HG02852 (cell line): ENCODE measurements around the gene KCNJ6.
"Not testable (repeated sequence)": the region's sequence is repeated elsewhere in the genome, so short reads cannot be mapped to it uniquely, and the experiment has no call there.

Experiments
- ATAC-seq: cut with Tn5 transposase; IDR thresholded peaks from one replicate; pipeline ENCODE4 v1.9.1; 2021; ENCODE audit warnings: mild to moderate bottlenecking, moderate library complexity; ENCODE audit not compliant: unreplicated experiment

KCNJ6 gene

DNA sequence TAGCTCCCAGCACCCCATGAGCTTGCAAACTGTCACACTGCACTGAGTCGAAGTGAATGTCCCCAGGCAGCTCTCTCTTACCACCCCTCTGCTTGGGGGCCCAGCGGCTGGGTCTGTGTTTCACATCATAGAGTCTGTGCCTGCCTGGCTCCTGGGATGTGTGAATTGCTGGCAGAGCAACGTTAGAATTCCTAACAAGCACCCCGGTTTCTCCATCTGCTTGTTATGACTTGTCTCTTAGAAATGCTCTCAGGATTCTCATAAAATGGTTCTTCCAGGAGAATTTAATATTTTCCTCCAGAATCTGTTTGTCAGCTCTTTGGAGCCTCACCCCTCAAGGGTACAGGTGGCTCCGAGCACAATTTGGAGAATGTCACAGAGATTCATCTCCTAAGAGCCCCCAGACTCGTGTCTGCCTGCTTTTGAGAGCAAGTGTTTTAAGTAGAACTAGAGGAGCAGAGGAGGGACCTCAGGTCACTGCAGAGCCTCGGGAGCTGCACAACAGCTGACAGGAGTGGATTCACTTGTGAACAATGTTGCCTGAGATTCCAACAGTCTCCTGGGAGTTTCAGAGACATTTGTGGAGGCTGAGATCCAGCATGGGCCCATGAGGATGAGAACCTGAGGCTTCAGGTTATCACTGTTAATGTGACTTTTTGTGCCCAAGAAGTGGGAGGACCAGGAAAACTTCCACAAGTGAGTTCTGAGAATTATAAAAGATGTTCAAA lies 131.5 kb downstream of the KCNJ6 start:
- no peak for ATAC-seq

DNA sequence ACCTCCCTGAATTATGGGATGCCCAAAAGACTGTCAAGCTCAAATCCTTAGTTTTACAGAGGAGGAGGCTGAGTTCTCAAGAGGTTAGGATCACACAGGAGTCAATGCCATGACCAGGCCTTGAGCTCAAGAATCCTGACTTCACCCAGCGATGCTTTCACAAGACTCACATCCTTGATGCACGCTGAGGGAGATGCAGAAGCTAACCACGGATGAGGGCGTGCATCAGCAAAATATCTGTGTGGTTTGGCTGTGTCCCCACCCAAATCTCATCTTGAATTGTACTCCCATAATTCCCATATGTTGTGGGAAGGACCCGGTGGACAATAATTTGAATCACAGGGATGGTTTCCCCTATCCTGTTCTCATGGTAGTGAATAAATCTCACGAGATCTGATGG lies 133.2 kb downstream of the KCNJ6 start:
- ATAC-seq = no peak

DNA sequence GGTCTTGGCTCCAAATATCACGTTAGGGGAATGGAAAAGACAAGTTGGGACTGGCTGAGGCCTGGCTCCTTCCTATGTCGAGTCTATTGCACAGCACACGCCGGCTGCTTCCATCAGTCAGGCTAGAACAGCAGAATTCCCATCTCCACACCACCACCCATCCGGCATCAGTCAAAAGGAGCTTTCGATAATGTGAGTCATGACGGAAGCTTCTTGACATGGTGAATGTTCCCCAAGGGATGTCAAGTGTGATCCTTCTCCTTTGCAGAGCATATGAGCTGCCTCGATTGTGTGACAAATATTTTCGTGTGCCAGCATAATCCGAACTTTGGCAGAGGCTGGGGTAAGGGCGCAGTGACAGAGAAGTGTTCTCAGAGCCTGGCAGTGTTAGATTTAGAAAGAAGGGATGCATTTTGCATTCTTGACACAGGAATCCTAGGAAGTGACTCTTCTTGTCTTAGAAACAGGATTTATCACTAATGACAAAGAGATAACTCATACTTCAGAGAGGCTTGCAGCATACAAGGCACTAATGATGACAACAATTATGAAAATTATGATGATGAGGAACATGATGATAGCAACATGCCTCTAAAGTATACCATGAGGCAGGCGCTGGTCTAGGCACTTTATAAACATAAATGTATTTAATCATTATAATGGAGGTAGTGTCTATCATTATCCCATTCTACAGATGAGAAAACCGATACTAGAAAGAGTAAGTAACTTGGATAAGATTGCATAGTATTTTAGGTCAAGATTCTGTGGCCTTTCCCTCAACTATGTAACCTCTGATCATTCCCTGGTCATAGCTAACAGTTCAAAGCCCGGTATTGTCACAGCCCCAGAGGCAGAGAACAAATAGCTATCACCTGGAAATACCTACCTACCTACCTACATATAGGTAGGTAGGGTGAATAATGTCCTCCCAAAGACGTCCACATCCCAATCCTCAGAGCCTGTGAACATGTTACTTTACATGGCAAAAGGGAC lies 135.0 kb downstream of the KCNJ6 start:
- no peak for ATAC-seq

DNA sequence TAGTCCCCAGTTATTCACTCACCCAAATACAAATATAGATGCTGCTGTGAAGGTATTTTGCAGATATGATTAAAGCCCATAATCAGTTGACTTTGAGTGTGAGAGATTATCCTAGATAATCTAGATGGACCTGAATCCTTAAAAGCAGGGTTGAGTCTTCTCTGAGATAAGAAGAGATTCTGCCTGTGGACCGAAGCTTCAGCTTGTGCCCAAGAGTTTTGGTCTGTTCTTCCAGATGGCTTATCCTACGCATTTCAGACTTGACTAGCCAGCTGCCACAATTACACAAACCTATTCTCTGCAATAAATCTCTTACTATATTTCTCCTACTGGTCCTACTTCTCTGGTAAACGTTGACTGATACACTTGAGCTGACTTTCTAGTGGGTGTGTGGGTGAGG lies 145.1 kb downstream of the KCNJ6 start:
- no peak for ATAC-seq

DNA sequence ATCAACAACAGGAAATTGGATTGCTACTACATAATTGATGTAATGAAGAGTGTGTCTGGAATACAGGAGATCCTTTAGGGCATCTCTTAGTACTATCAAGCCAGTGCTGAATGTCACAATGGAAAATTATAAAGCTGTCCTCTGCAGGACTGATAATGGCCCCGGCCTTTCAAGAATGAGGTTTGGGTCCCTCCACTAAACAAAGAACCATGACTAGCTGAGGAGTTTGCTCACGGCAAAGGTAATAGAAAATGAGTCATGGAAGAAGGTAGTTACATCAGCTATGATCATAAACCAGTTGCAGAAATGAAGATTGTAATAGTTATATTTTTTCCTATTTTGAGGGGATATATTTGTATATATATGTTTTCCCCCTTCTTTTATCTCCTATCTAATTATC lies 145.8 kb downstream of the KCNJ6 start:
- no peak for ATAC-seq

DNA sequence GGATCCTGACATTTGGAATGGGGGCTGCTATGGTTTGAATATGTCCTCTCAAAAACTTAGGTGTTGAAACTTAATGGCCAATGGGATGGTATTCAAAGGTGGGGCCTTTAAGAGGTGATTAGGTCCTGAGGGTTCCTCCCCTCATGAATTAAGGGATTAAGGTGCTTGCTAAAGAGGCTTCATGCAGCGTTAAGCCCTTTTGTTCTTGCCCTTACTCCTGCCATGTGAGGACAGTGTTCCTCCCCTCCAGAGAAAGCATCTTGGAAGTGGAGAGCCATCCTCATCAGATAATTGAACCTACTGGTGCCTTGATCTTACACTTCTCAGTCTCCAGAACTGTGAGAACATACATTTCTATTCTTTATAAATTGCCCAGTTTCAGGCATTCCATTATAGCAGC lies 146.6 kb downstream of the KCNJ6 start:
- ATAC-seq = no peak

DNA sequence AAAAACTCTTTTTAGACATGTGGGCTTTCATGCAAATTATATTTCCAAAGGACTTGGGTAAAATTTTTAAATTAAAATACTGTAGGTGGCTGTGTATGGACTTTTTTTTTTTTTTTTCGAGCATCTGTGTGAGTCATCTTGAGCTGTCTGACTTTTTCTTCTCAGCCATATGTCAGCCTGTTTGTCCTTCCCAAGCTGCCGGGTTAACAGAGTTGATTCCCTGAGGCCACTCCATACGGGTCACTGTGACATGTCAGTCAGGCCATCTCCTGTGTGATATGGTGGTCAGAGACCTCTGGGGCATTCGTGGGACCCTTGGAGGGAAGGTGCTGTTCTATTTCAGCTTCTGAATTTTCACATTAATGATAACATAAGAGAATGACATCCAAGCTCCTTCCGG lies 148.3 kb downstream of the KCNJ6 start:
- ATAC-seq = no peak

DNA sequence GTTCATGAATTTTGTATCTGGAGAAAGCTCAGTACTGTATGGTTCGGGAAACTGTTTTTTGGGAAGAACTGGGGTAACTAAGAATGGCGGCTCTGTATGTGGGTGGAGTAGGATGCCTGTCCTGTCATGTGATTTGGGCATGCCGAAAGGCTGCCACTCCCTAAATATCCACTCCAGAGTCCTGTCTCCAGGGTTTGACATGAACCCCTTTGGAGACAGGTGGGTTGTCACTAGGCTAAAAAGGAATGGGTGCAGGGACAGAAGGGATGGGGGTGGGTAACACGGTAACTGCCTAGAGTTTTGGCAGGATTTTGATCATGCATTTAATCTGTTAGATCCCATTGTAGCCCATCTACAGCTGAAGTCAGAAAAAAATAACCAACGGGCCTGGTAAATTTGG lies 150.1 kb downstream of the KCNJ6 start:
- ATAC-seq = no peak

DNA sequence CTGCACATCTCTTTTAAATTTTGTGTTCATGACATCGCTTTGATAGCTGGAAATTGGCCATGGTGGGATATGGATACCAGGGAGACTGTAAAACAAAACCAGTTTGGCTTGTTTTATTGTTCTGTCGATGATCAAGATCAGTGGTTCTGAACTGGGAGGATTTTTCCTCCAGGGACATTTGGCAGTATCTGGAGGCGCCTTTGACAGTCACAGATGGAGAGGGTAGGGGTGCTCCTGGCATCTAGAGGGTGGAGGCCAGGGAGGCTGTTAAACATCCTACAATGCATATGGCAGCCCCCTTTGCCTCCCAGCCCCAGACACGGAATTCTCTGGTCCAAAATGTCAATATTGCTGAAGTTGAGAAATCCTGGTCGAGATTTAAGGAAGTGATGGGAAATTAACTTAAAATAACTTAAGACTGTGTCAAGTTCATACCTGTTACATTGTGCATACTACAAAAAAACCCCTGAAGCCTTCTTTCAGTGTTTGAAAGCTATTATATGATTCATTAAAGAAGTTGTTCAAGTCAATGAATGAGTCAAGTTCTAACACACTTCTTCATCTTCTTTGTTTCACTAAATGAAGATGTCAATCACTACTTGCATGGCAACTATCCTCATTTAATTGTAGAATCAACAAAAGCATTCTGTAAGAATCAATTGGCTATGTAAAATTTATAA lies 150.9 kb downstream of the KCNJ6 start:
- no peak for ATAC-seq

DNA sequence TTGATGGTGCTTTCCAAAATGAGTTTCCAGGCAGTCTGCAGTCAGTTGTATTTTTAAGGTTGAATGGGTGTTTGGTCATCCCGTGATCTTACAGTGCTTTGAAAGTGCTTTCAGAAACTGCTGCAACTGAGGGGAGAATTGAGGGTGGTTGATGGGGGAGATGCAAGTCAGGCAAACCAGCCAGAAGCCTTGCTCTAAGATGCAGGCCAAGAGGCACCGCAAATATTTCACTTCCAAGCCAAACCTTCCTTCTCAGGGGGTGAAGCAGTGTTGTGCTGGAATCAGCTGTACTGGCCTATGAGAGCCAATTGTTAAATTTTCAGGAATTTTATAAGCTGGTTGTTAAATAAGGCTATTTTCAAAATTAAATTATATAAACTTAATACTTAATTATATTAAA lies 151.6 kb downstream of the KCNJ6 start:
- ATAC-seq = no peak

DNA sequence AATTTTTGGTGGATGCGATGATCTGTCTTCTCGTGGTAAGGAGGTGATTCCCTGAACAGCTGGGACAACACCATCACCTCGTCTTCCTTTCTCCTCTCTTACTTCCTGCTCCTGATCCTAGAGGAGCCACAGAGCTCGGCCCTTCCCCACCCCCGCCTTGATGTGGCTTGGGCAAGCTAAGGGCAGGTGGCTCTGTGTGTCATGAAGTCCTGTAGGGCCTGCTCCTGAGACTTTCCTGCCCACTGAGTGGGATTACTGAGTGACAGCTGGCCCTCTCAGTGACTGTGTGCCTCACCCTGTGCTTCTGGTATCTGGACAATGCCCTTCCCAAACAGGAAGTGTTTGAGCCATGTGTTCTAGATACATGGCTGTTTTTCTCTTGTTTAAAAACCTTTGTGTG lies 153.0 kb downstream of the KCNJ6 start:
- ATAC-seq = no peak

DNA sequence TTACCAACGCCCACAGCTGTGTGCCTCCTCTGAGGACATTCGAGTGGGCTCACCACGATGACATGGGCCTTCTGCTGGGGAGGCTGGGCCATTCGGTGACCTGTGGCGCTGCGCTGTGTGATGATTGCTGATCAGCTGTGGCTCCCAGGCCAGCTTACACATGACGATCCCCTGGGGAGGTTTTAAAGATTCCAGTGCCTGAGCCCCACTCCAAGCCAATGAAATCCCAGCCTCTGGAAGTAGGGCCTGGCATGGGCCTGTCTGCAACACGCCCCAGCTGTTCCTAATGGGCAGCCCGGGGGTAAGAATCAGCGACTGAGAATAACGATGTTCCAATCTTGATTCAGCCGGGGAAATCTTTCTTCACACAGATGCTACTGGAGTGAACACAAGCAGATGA lies 153.7 kb downstream of the KCNJ6 start:
- no peak for ATAC-seq

DNA sequence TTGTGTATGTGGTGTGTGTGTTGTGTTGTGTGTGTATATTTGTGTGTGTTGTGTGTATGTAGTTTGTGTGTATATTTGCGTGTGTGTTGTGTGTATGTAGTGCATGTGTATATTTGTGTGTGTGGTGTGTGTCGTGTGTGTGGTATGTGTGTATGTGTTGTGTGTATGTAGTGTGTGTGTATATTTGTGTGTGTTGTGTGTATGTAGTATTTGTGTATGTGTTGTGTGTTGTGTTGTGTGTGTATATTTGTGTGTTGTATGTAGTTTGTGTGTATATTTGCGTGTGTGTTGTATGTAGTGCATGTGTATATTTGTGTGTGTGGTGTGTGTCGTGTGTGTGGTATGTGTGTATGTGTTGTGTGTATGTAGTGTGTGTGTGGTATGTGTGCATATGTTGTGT lies 154.9 kb downstream of the KCNJ6 start:
- ATAC-seq = not testable (repeated sequence)

DNA sequence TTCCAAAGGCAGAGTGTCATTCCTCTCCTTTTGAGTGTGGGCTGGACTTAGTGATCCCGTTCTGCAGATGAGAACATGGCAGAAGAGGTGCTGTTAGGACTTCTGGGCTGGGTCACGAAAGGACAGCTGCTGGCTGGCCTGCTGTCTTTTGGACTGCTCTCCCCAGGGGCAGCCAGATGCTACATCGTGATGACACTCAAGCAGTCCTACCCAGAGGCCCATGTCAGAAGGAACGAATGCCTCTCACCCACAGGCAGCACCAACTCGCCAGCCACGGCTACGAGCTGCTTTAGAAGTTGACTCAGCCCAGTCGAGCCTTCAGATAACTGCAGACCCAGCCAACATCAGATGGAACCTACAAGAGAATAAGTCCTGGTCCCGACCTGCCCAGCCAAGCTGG lies 156.5 kb downstream of the KCNJ6 start:
- ATAC-seq = no peak

DNA sequence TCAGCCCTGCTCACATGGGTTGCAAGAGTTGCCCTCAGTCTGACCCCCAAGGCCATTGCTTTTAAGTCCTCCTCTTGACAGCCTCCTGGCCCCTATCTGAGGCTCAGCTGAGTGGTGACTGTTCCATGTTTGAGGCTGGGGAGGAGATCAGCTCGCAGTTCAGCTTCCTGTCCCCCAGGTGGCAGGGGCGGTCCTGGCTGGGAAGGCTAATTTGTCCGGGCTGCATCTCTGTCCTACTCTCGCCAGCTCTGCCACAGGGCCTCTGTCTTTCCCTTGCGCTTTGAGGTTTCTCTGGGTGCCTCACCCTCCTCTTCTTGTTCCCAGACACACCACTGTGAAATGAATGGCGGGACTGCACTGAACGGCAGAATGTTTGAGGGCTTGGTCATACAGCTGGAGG lies 157.3 kb downstream of the KCNJ6 start:
- no peak for ATAC-seq

DNA sequence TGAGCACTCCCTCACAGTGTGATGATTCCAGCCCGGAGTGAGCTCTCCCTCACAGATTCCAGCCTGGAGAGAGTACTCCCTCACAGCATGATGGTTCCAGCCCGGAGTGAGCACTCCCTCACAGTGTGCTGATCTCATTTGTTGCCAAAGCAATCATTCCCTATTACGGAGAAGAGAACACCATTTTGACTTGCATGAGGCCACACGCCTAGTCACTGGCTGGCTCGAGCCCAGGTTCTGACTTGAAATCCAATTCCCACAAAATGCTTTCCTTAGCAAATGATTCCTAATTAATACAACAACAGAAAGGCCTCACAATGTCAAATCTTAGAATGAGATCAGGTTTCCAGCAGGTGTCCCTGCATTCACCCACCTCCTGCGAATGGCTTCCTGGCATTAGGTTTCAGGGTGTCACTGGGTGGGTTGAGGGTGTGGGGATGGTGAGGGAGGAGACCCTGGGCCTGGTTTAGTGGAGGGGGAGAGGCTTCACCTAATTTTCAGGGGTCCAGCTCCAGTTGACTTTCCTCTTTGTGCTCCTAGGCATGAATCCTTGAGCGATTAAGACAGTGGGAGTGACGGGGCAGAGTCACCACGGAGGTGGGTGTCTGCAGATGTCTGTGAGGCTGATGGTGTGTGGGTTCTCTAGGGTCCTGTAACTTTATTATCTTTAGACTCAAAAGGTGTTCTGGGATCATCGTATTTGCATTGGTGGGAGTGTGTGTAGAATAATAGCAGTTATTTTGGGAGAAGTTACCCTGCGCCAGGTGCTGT lies 158.5 kb downstream of the KCNJ6 start:
- no peak for ATAC-seq

DNA sequence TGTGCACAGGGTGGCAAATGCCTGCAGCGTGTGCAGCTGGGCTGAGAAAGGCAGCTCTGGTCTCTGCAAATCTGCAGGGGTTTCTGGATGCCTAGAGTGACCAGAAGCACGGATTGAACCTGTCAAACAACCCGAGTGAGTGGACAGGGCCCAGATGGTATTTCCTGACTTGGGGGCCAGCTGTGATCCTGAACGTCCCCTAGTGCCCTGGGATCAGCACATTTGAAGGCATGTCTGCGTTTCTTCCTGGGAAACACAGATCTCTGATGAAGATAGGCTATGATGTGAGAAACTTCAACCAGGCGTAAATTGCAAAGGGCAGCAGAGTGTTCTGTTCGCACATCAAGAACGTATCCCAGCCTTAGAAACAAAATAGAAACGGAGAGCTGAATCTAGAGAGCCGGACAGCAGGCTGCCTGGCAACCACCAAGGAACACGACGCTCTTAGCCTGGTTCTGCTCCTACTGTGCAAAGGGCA lies 163.1 kb downstream of the KCNJ6 start:
- no peak for ATAC-seq

DNA sequence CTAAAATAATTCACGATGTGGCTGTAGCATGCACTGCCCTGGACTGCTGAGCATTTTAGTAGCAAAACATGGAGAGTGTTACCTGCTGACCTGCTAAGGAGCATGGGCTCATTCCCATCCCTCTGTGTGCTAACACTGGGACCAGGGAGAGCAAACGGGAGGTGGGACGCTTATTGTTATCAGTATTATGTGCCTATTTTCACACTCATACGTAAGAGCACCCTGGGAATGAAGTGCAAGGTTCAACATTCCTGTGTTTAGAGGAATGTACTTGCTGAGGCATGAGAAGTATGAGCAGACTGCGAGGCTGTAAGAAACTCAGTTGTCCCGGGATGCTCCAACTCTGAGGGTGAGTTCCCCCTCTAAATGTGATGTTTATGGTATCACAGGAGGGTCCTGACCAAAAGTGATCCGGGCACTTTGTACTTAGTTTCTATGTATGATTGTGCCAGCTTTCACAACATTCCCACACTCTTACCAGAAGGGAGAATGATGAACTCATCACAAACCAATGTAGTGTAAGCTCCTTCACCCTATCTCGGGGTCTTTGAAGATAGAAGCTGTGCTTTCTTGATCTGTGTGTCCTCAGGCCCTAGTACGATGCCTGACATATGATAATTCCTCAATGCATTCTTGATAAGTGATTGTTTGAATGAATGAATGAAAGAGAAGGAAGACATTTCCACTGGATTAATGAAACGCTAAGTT lies 164.8 kb downstream of the KCNJ6 start:
- no peak for ATAC-seq

DNA sequence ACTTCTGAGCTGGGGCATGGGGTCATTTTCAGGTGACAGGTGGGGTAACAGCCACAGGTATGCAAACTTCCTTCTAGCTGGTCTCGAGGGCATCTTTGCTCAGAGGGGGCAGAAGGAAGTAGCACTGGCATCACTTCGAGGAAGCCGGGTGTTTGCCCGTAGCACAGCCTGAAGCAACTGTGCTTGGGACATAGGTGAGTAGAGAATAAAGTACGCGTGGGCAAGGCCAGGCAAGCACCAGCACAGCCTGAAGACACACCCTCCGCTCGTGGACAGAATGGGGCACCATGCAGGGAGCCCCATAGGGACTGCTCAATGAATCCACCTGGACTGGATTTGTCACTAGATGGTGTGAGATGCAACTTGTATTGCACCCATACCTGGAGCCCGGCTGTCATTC lies 167.1 kb downstream of the KCNJ6 start:
- no peak for ATAC-seq

DNA sequence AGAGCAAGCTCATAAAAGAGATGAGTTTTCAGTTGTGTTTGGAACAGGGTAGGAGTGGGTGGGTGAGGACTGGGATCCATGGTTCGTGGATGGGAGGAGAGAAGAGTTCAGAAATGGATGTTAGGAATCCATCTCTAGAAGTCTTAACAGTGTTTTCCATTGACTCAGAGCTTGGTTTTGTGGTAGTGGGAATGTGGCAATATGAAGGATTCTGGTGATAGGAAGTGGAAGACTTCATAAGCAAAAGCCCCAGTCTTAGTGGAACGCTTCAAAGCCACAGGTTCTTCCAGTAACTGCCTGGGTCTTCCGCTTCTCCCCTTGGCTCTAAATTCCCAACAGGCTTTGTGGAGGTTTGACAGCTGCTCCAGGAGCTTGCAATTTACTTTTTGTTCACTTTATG lies 167.9 kb downstream of the KCNJ6 start:
- ATAC-seq = no peak
